Activated naive CD8-positive, alpha-beta T cell treated with anti-CD3 and anti-CD28 coated beads, Interleukin-2, amount 50 U/mL, for 16 hours (primary cell): ENCODE data around the gene MYO3B.
"Not testable (repeated sequence)": the region's sequence is repeated elsewhere in the genome, so short reads cannot be mapped to it uniquely, and the experiment has no call there.

Source experiments
- DNase-seq: peaks from one replicate; pipeline ENCODE4 v3.0.0-alpha.2; 2020; ENCODE audit warnings: low read depth, low spot score

Gene MYO3B

DNA sequence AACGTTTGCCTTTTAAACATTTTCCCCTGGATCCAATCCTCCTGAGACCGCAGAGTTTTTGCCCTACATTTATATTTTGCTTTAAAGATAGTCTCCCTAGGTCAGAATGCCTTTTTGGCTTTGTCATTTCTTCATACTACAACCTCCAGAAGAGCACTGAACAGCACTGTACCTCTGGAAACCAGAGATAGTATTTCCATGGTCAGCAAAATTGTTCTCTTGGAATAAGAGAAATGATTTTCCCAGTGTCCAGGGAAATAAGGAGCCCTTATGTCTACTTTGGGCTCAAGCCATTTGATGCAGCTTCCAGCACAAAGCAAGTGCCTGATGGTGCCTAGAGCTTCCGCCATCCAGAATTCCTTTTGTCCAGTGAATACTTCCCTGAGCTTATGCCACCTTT lies 461.7 kb downstream of the MYO3B start:
- DNase-seq = no peak

- DNase-seq = no peak
Measured at GRCh38 chr2:170641961-170642360, 464.0 kb downstream of the MYO3B start.

DNA sequence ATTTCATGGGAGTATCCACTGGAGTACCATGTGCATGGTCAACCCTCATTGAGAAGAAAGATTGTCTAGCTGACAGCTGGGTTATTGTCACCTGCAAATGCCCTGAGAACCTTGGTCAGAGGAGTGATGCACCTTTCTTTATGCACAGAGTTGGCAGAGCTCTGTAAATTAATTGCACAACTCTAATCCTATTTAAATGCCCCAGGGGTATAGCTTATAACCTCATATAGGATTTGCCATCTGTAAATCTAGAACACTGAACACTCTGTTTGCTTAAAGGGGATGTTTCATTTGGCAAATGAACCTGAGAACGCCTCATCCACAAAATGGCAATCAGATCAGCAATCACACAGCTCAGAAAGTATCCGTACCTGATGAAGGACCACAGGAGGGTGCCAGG lies 465.4 kb downstream of the MYO3B start:
- DNase-seq = no peak

- no peak for DNase-seq
Measured at GRCh38 chr2:170647741-170648436, 469.9 kb downstream of the MYO3B start.

DNA sequence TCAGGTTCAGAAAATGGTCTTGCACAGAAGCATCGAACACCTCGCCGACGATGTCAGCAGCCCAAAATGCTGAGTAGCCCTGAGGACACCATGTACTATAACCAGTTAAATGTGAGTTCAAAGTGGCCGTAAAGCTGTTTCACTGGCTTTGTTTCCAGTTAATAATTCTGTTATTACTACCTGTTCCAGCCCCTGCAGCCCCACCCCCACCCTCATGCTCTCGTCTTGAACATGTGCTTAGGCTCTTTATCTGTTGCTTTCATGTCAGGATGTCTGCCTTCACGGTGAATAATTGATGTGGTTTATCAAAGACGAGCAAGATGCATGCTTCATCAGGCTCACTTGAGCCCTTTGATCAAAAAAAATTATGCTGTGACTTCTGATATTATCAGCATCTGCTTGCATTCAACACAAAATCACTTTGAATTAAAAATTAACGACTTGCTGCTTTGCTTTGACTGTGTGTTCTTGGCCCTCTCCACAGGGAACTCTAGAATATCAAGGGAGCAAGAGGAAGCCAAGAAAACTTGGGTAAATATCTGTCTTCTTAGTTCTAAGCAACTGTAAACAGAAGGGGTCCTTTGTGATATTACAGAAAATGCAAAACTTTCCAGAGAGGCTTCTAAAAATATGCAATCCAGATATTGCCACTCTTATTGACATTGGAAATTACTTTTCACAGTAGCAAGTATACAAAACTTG lies 473.8 kb downstream of the MYO3B start:
- DNase-seq = no peak

GRCh38 chr2:170652637-170653417 lies 474.9 kb downstream of the MYO3B start:
- no peak for DNase-seq

- no peak for DNase-seq
Measured at GRCh38 chr2:170656669-170657068, 478.7 kb downstream of the MYO3B start.

GRCh38 chr2:170660409-170660808 lies 482.5 kb downstream of the MYO3B start:
- DNase-seq = no peak

DNA sequence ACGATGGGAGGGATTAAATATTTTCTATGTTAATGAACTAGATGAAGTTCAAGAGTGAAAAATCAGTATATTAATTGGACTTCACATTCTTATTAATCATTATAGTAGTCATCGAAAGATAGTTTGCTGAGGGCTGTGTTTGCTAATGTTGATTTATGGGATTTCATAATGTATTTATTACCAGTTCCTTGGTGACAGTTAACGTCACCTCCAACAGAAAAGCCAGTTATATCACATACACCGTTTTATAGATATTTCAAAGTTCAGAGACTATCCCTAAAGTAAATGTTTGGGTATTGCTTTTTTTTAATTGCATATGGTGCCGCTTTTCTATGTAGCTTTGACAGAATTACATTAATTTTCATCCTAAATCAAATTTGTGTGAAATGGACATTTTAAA lies 487.8 kb downstream of the MYO3B start:
- DNase-seq = no peak

DNA sequence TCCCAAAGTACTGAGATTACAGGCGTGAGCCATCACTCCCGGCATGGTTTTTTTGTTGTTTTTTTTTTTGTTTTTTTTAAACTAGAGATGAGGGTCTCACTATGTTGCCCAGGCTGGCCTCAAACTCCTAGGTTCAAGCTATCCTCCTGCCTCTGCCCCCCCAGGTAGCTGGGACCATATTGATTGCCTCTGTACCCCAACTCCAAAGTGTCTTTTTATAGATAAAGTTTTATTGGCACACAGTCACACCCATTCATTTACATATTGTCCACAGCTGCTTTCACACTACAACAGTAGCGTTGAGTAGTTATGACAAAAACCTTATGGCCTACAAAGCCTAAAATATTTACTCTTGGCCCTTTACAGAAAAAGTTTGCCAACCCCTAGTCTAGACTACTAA lies 492.0 kb downstream of the MYO3B start:
- DNase-seq = no peak

DNA sequence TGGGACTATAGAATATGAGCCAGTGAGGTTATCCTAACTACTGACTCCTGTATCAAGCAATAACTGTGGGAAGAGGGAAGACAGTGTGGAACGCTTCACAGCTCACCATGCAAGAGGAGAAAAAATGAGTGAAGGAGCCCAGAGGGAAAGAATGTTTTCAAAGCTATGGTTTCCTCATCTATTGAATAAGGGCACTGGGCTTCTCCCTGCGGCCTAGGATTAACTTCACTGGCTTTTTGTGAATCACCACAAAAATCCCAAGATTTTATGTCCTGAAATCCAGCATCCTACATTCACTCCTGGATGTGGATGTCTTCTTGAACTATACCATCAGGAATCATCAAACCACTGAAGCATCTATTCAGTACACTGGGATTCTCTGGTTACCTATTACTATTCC lies 492.7 kb downstream of the MYO3B start:
- no peak for DNase-seq

DNA sequence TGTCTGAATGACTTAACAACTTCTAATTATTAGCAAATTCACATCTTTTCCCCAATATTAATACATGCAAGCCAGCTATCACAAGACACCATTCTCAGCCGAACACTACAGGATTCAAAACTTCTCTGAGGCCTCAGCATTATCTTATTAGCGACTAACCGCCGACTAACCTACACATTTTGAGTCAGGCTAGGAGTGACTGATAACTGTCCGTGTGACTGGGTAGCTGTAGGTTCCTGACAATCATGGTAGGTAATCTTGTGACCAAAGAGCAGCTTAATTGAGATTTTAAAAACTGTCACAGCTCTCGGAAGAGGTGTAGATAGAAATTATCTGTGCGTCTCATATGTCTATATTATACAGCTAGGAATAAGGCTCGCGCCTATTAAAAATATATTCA lies 493.1 kb downstream of the MYO3B start:
- no peak for DNase-seq

DNA sequence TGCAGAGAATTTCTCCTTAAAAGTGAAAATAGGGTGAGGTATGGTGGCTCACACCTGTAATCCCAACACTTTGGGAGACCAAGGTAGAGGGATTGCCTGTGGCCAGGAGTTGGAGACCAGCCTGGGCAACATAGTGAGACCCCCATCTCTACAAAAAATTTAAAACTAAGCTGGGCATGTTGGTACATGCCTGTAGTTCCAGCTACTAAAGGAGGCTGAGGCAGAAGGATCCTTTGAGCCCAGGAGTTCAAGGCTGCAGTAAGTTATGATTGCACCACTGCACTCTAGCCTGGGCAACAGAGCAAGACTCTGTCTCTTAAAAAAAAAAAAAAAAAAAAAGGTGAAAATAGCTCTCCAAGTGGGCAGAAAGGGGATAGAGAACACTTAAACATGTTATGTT lies 496.3 kb downstream of the MYO3B start:
- not testable (repeated sequence) for DNase-seq

DNA sequence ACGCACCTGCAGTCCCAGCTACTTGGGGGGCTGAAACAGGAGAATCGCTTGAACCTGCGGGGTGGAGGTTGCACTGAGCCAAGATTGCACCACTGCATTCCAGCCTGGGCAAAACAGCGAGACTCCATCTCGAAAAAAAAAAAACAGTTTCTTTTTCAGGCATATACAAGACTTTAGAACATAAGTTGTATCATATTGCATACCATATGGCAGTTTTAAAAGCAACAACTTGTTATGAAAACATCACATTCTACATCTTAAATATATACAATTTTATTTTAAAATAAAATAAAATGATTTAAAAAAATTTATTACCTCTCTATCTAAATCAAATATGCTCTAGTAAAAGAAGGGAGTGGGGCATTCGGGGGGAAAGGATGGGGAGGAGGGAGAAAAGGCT lies 497.8 kb downstream of the MYO3B start:
- no peak for DNase-seq

- DNase-seq = no peak
Measured at GRCh38 chr2:170679607-170680079, 501.7 kb downstream of the MYO3B start.

DNA sequence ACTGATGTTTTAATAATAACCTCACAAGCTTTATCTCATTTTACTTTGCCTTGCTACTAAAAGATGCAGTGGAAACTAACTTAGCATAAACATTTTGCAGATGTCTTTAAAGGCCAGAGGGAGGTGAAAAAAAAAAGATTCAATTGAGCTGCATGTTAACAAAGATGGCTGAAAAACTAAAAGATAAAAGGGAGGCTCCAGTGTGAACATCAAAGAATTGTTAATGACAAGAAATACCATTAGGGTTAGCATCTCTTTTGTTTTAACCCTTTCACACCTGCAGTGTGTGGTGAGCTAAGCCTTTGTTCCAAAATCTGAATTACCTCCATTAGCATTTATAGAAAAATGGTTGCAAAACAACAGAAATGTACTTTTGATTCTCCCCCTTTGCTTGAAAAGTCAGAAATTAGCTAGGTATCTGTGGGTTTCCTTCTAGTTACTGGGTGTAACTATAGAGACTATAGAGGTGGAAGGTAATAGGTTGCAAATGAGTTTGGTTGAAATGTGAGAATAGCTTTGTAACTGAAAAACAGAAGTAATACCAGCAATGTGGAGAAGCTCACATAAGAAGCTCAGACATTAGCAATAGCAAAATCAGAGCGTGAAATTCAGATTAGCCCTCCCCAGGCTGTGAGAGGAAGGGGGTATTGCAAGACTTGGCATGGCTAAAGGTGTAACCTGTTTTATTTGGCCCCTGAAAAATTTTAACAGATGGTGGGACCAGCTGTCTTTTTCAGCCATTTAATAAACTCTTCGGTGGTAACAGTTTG lies 502.4 kb downstream of the MYO3B start:
- no peak for DNase-seq

- DNase-seq = no peak
Measured at GRCh38 chr2:170681311-170681710, 503.4 kb downstream of the MYO3B start.

DNA sequence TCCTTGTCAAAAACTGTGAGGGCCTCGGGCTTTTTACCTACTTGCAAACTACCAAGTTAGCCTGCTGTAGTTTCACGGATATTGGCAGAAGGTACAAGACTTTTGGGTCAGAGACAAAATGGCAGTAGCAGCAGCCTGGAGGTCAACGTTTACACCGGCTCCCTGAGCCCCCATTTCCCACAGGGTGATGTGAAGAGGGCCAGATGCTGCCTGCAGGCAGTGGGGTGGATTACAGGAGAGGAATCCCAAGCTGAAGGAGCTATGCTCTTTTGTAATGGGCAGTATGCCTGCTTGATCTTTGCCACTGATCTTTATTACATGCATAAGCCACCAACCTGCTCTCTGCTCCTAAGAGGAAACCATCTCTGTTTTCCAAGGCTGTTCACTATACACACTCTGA lies 507.6 kb downstream of the MYO3B start:
- no peak for DNase-seq

DNA sequence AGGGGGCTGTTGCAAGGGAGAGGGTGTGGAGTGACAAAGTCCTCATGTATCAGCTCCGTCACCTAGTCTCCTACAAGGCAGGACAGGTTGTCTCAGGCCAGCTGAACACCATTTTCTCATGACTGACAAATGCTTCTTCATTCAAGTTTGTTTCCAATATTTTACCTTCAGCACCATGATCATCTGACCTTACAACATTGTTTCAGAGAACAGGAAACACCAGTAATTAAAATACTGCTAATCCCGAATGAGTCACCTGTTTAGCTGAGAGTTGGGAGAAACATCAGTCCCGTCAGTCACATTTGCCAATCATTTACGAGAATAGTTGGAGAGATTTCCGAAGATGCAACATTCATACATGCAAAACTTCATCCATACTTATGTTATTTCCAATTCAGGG lies 511.5 kb downstream of the MYO3B start:
- DNase-seq = no peak

GRCh38 chr2:170690640-170691039 lies 512.7 kb downstream of the MYO3B start:
- no peak for DNase-seq

DNA sequence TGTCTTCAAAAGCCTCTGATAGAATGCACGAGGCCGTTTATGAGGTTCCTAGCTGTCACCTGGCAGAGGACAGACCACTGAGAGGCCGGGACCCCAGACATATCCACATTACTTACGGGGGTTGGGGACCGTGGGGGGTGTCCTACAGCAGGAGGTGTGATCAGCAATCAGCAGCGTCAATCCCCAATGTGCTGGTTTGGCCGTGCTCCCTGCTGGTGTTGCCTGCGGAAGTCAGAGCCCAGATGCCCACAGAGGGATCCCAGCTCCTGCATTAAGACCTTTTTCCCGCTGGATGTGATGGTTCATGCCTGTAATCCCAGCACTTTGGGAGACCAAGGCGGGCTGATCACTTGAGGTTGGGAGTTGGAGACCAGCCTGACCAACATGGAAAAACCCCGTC lies 516.4 kb downstream of the MYO3B start:
- DNase-seq = no peak
